Natural killer cell treated with Interleukin-12 subunit alpha and Interleukin-12 subunit beta and Interleukin-15 and Interleukin-18, amount 100 ng/mL, for 72 hours (primary cell): ENCODE results near the gene INO80D. TPM values are rescaled to one million over a fixed set of nuclear protein-coding genes. Genes with fewer than 3 reads are reported as not detected.

Source experiments
- ATAC-seq, 2 donors: fragments of 150-1000 bp; cut with Tn5 transposase in 1 of 2; sonication (Bioruptor Pico), chemical (Tn5 transposase) in 1 of 2; 2 replicates each; pipeline ENCODE4 v1.10.0; 2021
- DNase-seq: peaks from one replicate; pipeline ENCODE4 v3.0.0; 2022; ENCODE audit warnings: low spot score
- H3K27ac Mint-ChIP-seq, 2 donors: 1 replicate in 1 of 2; 2 replicates in 1 of 2; pipeline ENCODE4 v1.8.0; 2022; ENCODE audit warnings: mixed read lengths in 2 of 2, mild to moderate bottlenecking in 1 of 2, moderate library complexity in 1 of 2
- H3K27me3 Mint-ChIP-seq, 2 donors: 1 replicate in 1 of 2; 2 replicates in 1 of 2; pipeline ENCODE4 v1.8.0; 2022; ENCODE audit warnings: mixed read lengths in 2 of 2
- H3K36me3 Mint-ChIP-seq: one replicate; pipeline ENCODE4 v1.8.0; 2022; ENCODE audit warnings: mixed read lengths
- H3K4me1 Mint-ChIP-seq, 2 donors: 1 replicate in 1 of 2; 2 replicates in 1 of 2; pipeline ENCODE4 v1.8.0; 2022; ENCODE audit warnings: low read depth in 2 of 2, mixed read lengths in 2 of 2, mild to moderate bottlenecking in 1 of 2
- H3K4me3 Mint-ChIP-seq: one replicate; pipeline ENCODE4 v1.8.0; 2022; ENCODE audit warnings: mixed read lengths
- H3K9me3 Mint-ChIP-seq: 2 replicates; pipeline ENCODE4 v1.8.0; 2022; ENCODE audit warnings: mixed read lengths
- total RNA-seq, 2 donors: library from RNA; stranded (reverse); gene quantifications; one replicate each; pipeline ENCODE4 v1.2.3, GENCODE V29; 2022

INO80D gene
- total RNA-seq, 2 donors from 2014 or later: 36.0 to 37.5 TPM

- ATAC-seq: no peak
- H3K27ac Mint-ChIP-seq: no peak overlapping the region
- H3K9me3 Mint-ChIP-seq: no peaks in the 10 kb centered on the region
- DNase-seq: no peak
- peaks cover 10 to 18% of the 10 kb centered on the region in 2 donors for H3K27me3 Mint-ChIP-seq
- no peak overlapping the region for H3K4me3 Mint-ChIP-seq
- H3K4me1 Mint-ChIP-seq: no peaks in the 10 kb centered on the region
- H3K36me3 Mint-ChIP-seq: no peaks in the 10 kb centered on the region
Observed at GRCh38 chr2:205972113-205972512, 113.9 kb downstream of the INO80D start.

- H3K27ac Mint-ChIP-seq: no peak overlapping the region
- H3K4me3 Mint-ChIP-seq: no peak overlapping the region
- ATAC-seq (no peak), DNase-seq (no peak)
- H3K27me3 Mint-ChIP-seq: peaks cover 26 to 27% of the 10 kb centered on the region in 2 donors
- no peaks in the 10 kb centered on the region for H3K36me3 Mint-ChIP-seq
- no peaks in the 10 kb centered on the region for H3K9me3 Mint-ChIP-seq
- no peaks in the 10 kb centered on the region for H3K4me1 Mint-ChIP-seq
Observed at GRCh38 chr2:205970348-205970747, 115.6 kb downstream of the INO80D start.

- Mint-ChIP-seq H3K4me1 (no peaks in the 10 kb centered on the region), H3K36me3 (no peaks in the 10 kb centered on the region), H3K27ac (no peak overlapping the region), H3K9me3 (no peaks in the 10 kb centered on the region), H3K27me3 (peaks cover 24 to 32% of the 10 kb centered on the region in 2 donors), H3K4me3 (no peak overlapping the region)
- ATAC-seq (no peak), DNase-seq (no peak)
Observed at GRCh38 chr2:205969584-205969983, 116.4 kb downstream of the INO80D start.

- Mint-ChIP-seq H3K27ac (no peak overlapping the region), H3K4me1 (no peaks in the 10 kb centered on the region), H3K27me3 (peaks cover 35 to 46% of the 10 kb centered on the region in 2 donors), H3K4me3 (no peak overlapping the region), H3K36me3 (no peaks in the 10 kb centered on the region), H3K9me3 (no peaks in the 10 kb centered on the region)
- DNase-seq (no peak), ATAC-seq (no peak)
Observed at GRCh38 chr2:205967391-205968075, 118.4 kb downstream of the INO80D start.

GRCh38 chr2:205965707-205966106, 120.3 kb downstream of the INO80D start:
- H3K4me3 Mint-ChIP-seq: no peak overlapping the region
- DNase-seq (no peak), ATAC-seq (no peak)
- H3K9me3 Mint-ChIP-seq: no peaks in the 10 kb centered on the region
- H3K27ac Mint-ChIP-seq: no peak overlapping the region
- no peaks in the 10 kb centered on the region for H3K36me3 Mint-ChIP-seq
- H3K27me3 Mint-ChIP-seq: peaks cover 41 to 51% of the 10 kb centered on the region in 2 donors
- no peaks in the 10 kb centered on the region for H3K4me1 Mint-ChIP-seq

GRCh38 chr2:205964111-205964761, 121.7 kb downstream of the INO80D start:
- Mint-ChIP-seq H3K4me1 (no peaks in the 10 kb centered on the region), H3K36me3 (no peaks in the 10 kb centered on the region), H3K9me3 (no peaks in the 10 kb centered on the region), H3K27ac (no peak overlapping the region), H3K4me3 (no peak overlapping the region), H3K27me3 (peaks cover 46 to 64% of the 10 kb centered on the region in 2 donors)
- DNase-seq (no peak), ATAC-seq (no peak)

- H3K4me1 Mint-ChIP-seq: peaks cover 16 to 17% of the 10 kb centered on the region in 2 donors
- H3K36me3 Mint-ChIP-seq: no peaks in the 10 kb centered on the region
- DNase-seq: no peak
- no peaks in the 10 kb centered on the region for H3K9me3 Mint-ChIP-seq
- H3K4me3 Mint-ChIP-seq: no peak overlapping the region
- H3K27ac Mint-ChIP-seq: no peak overlapping the region
- ATAC-seq: no peak
- peaks cover 39 to 68% of the 10 kb centered on the region in 2 donors for H3K27me3 Mint-ChIP-seq
Observed at GRCh38 chr2:205959521-205959920, 126.5 kb downstream of the INO80D start.

GRCh38 chr2:205957452-205958154, 128.4 kb downstream of the INO80D start:
- Mint-ChIP-seq H3K27me3 (peaks cover 36 to 62% of the 10 kb centered on the region in 2 donors), H3K27ac (peak overlapping the region in 1 of 2 donors; percentile 41), H3K36me3 (no peaks in the 10 kb centered on the region), H3K4me3 (peak overlapping the region; percentile 45), H3K9me3 (no peaks in the 10 kb centered on the region), H3K4me1 (peaks cover 16 to 17% of the 10 kb centered on the region in 2 donors)
- ATAC-seq (peak; percentile 85 to 92), DNase-seq (no peak)

GRCh38 chr2:205954707-205955106, 131.3 kb downstream of the INO80D start:
- Mint-ChIP-seq H3K4me3 (no peak overlapping the region), H3K27me3 (peaks cover 23 to 58% of the 10 kb centered on the region in 2 donors), H3K9me3 (no peaks in the 10 kb centered on the region), H3K4me1 (peaks cover 16 to 17% of the 10 kb centered on the region in 2 donors), H3K36me3 (no peaks in the 10 kb centered on the region), H3K27ac (no peak overlapping the region)
- ATAC-seq (no peak), DNase-seq (no peak)

GRCh38 chr2:205952282-205952681, 133.7 kb downstream of the INO80D start:
- no peak overlapping the region for H3K27ac Mint-ChIP-seq
- no peaks in the 10 kb centered on the region for H3K36me3 Mint-ChIP-seq
- no peak for DNase-seq
- H3K9me3 Mint-ChIP-seq: no peaks in the 10 kb centered on the region
- peaks cover 25 to 48% of the 10 kb centered on the region in 2 donors for H3K27me3 Mint-ChIP-seq
- H3K4me3 Mint-ChIP-seq: no peak overlapping the region
- peaks cover 5 to 8% of the 10 kb centered on the region in 2 donors for H3K4me1 Mint-ChIP-seq
- ATAC-seq: no peak

- DNase-seq (no peak), ATAC-seq (no peak)
- Mint-ChIP-seq H3K27ac (no peak overlapping the region), H3K9me3 (no peaks in the 10 kb centered on the region), H3K27me3 (peaks cover 30 to 49% of the 10 kb centered on the region in 2 donors), H3K36me3 (no peaks in the 10 kb centered on the region), H3K4me1 (no peaks in the 10 kb centered on the region), H3K4me3 (no peak overlapping the region)
Observed at GRCh38 chr2:205948883-205949282, 137.1 kb downstream of the INO80D start.

GRCh38 chr2:205948496-205948837, 137.5 kb downstream of the INO80D start:
- no peaks in the 10 kb centered on the region for H3K36me3 Mint-ChIP-seq
- no peaks in the 10 kb centered on the region for H3K9me3 Mint-ChIP-seq
- no peaks in the 10 kb centered on the region for H3K4me1 Mint-ChIP-seq
- no peak for DNase-seq
- no peak overlapping the region for H3K4me3 Mint-ChIP-seq
- no peak overlapping the region for H3K27ac Mint-ChIP-seq
- H3K27me3 Mint-ChIP-seq: peaks cover 28 to 49% of the 10 kb centered on the region in 2 donors
- no peak for ATAC-seq

GRCh38 chr2:205947621-205948495, 138.1 kb downstream of the INO80D start:
- Mint-ChIP-seq H3K27ac (no peak overlapping the region), H3K9me3 (no peaks in the 10 kb centered on the region), H3K36me3 (no peaks in the 10 kb centered on the region), H3K4me3 (no peak overlapping the region), H3K27me3 (peaks cover 26 to 46% of the 10 kb centered on the region in 2 donors), H3K4me1 (no peaks in the 10 kb centered on the region)
- DNase-seq (no peak), ATAC-seq (peak; percentile 60 to 67)
